ENCODE data around the gene MBOAT7. TPM values are rescaled to one million over a fixed set of nuclear protein-coding genes. Genes with fewer than 3 reads are reported as not detected.
"Not testable (repeated sequence)": the region's sequence is repeated elsewhere in the genome, so short reads cannot be mapped to it uniquely, and the experiment has no call there.

The MBOAT7 gene
- total and polyA plus RNA-seq, 7 experiments from 2014 or later = 11.3 to 79.4 (median 34.5) TPM

- DNase-seq (no peak), ATAC-seq (no peak)
- H3K9me3 ChIP-seq (ENCODE audit: control insufficient read depth in 2 of 3, low read length in 3 of 3) = no peaks in the 10 kb centered on the region
- peaks cover 41 to 42% of the 10 kb centered on the region in 2 donors for H3K4me1 ChIP-seq (ENCODE audit: control insufficient read depth in 2 of 2, insufficient read depth in 2 of 2, low read length in 2 of 2)
- intact Hi-C loops (cut with micrococcal nuclease) = loop anchor here (1.0 to 2.0 kb wide), 3 partner anchors 8 to 99 kb away; partner anchors contain the start of genes CNOT3 (in 1 of the 2) and NDUFA3 (in 1 of the 2)
- H3K27me3 ChIP-seq (ENCODE audit: control insufficient read depth in 2 of 2, insufficient read depth in 2 of 2, low read length in 2 of 2) = no peaks in the 10 kb centered on the region
- H3K36me3 ChIP-seq (ENCODE audit: control insufficient read depth in 2 of 3, insufficient read depth in 3 of 3, low read length in 3 of 3) = peaks cover 18 to 56% (median 25%) of the 10 kb centered on the region in 3 experiments
- peak overlapping the region; percentile 85 for H3K27ac ChIP-seq (ENCODE audit: low read depth, low read length)
- H3K4me3 ChIP-seq (ENCODE audit: low read length) = peak overlapping the region; percentile 79
- peaks cover 4 to 41% (median 21%) of the 10 kb centered on the region in 5 donors for H3K36me3 Mint-ChIP-seq
- H3K27me3 Mint-ChIP-seq = peaks cover 0 to 4% (median 0%) of the 10 kb centered on the region in 5 donors
- H3K4me1 Mint-ChIP-seq = peaks cover 21 to 74% (median 66%) of the 10 kb centered on the region in 7 donors
- POLR2A ChIA-PET = interaction anchor here (0.6 to 6.3 kb wide), 6 partner anchors 8 to 1438 kb away, joined by 3 to 135 read pairs (median 6); partner anchors contain the start of genes LENG1, MBOAT7 and TSEN34
- no peaks in the 10 kb centered on the region for H3K9me3 Mint-ChIP-seq
- H3K27ac Mint-ChIP-seq = peak overlapping the region in 8 of 9 donors; percentile 51 to 100 (median 100)
- peak overlapping the region; percentile 86 to 100 (median 99) for H3K4me3 Mint-ChIP-seq
- CTCF ChIA-PET = no interaction called here
These were observed 12.6 kb upstream of the MBOAT7 start for GRCh38 chr19:54201980-54202379.

GRCh38 chr19:54201172-54201701 is 11.9 kb upstream of the MBOAT7 start:
- ATAC-seq (no peak), DNase-seq (no peak)
- Mint-ChIP-seq H3K4me1 (peaks cover 21 to 66% (median 58%) of the 10 kb centered on the region in 7 donors), H3K4me3 (peak overlapping the region; percentile 86 to 100 (median 99)), H3K36me3 (peaks cover 4 to 36% (median 20%) of the 10 kb centered on the region in 5 donors), H3K27ac (peak overlapping the region; percentile 95 to 100 (median 99)), H3K27me3 (peaks cover 0 to 4% (median 0%) of the 10 kb centered on the region in 5 donors), H3K9me3 (no peaks in the 10 kb centered on the region)
- intact Hi-C loops (cut with micrococcal nuclease) = loop anchor here (1.0 to 2.0 kb wide), 3 partner anchors 9 to 98 kb away; partner anchors contain the start of genes CNOT3 (in 1 of the 2) and NDUFA3 (in 1 of the 2)
- H3K4me1 ChIP-seq (ENCODE audit: control insufficient read depth in 2 of 2, insufficient read depth in 2 of 2, low read length in 2 of 2) = peaks cover 35 to 37% of the 10 kb centered on the region in 2 donors
- ChIA-PET POLR2A (interaction anchor here (0.6 to 6.3 kb wide), 12 partner anchors 9 to 1457 kb away, joined by 3 to 135 read pairs (median 4); partner anchors contain the start of genes CNOT3, LENG1, MBOAT7 and PRPF31), CTCF (interaction anchor here (0.7 kb wide), 1 partner anchor 1335 kb away, joined by 3 read pairs; no protein-coding TSS in a partner anchor)
- H3K9me3 ChIP-seq (ENCODE audit: control insufficient read depth in 2 of 3, low read length in 3 of 3) = no peaks in the 10 kb centered on the region
- H3K27me3 ChIP-seq (ENCODE audit: control insufficient read depth in 2 of 2, insufficient read depth in 2 of 2, low read length in 2 of 2) = no peaks in the 10 kb centered on the region
- peak overlapping the region; percentile 85 for H3K27ac ChIP-seq (ENCODE audit: low read depth, low read length)
- peak overlapping the region; percentile 79 for H3K4me3 ChIP-seq (ENCODE audit: low read length)
- peaks cover 18 to 49% (median 18%) of the 10 kb centered on the region in 3 experiments for H3K36me3 ChIP-seq (ENCODE audit: control insufficient read depth in 2 of 3, insufficient read depth in 3 of 3, low read length in 3 of 3)

GRCh38 chr19:54199401-54199800 is 10.0 kb upstream of the MBOAT7 start:
- ATAC-seq (no peak), DNase-seq (no peak)
- peak overlapping the region; percentile 66 to 99 (median 80) for H3K4me3 Mint-ChIP-seq
- ChIA-PET POLR2A (interaction anchor here (1.3 to 6.3 kb wide), 4 partner anchors 10 to 40 kb away, joined by 3 to 135 read pairs (median 4); partner anchors contain the start of genes LENG1, MBOAT7 and TSEN34), CTCF (no interaction called here)
- H3K27ac Mint-ChIP-seq = peak overlapping the region in 5 of 9 donors; percentile 58 to 87 (median 81)
- peaks cover 28 to 35% of the 10 kb centered on the region in 2 donors for H3K4me1 ChIP-seq (ENCODE audit: control insufficient read depth in 2 of 2, insufficient read depth in 2 of 2, low read length in 2 of 2)
- no peak overlapping the region for H3K4me3 ChIP-seq (ENCODE audit: low read length)
- intact Hi-C loops (cut with micrococcal nuclease) = loop anchor here in 1 of 2 donors (10.0 kb wide), 1 partner anchor 1185 kb away; the partner anchor contains the start of genes RPL28 and TMEM238
- H3K27me3 ChIP-seq (ENCODE audit: control insufficient read depth in 2 of 2, insufficient read depth in 2 of 2, low read length in 2 of 2) = no peaks in the 10 kb centered on the region
- no peak overlapping the region for H3K27ac ChIP-seq (ENCODE audit: low read depth, low read length)
- H3K27me3 Mint-ChIP-seq = peaks cover 0 to 4% (median 0%) of the 10 kb centered on the region in 5 donors
- H3K9me3 ChIP-seq (ENCODE audit: control insufficient read depth in 2 of 3, low read length in 3 of 3) = no peaks in the 10 kb centered on the region
- H3K9me3 Mint-ChIP-seq = no peaks in the 10 kb centered on the region
- peaks cover 17 to 48% (median 45%) of the 10 kb centered on the region in 7 donors for H3K4me1 Mint-ChIP-seq
- peaks cover 0 to 31% (median 17%) of the 10 kb centered on the region in 5 donors for H3K36me3 Mint-ChIP-seq
- peaks cover 12 to 30% (median 13%) of the 10 kb centered on the region in 3 experiments for H3K36me3 ChIP-seq (ENCODE audit: control insufficient read depth in 2 of 3, insufficient read depth in 3 of 3, low read length in 3 of 3)

- Histone ChIP-seq H3K9me3 (ENCODE audit: control insufficient read depth in 2 of 3, low read length in 3 of 3) (no peaks in the 10 kb centered on the region), H3K27me3 (ENCODE audit: control insufficient read depth in 2 of 2, insufficient read depth in 2 of 2, low read length in 2 of 2) (no peaks in the 10 kb centered on the region), H3K4me1 (ENCODE audit: control insufficient read depth in 2 of 2, insufficient read depth in 2 of 2, low read length in 2 of 2) (peaks cover 13 to 19% of the 10 kb centered on the region in 2 donors), H3K36me3 (ENCODE audit: control insufficient read depth in 2 of 3, insufficient read depth in 3 of 3, low read length in 3 of 3) (peaks cover 5 to 21% (median 6%) of the 10 kb centered on the region in 3 experiments), H3K27ac (ENCODE audit: low read depth, low read length) (no peak overlapping the region), H3K4me3 (ENCODE audit: low read length) (no peak overlapping the region)
- peaks cover 0 to 22% (median 16%) of the 10 kb centered on the region in 5 donors for H3K36me3 Mint-ChIP-seq
- intact Hi-C loops (cut with micrococcal nuclease) = loop anchor here in 1 of 2 donors (10.0 kb wide), 1 partner anchor 1188 kb away; the partner anchor contains the start of genes RPL28 and TMEM238
- no peak overlapping the region for H3K4me3 Mint-ChIP-seq
- ChIA-PET CTCF (no interaction called here), POLR2A (interaction anchor here (1.0 kb wide), 2 partner anchors 9 to 11 kb away, joined by 4 read pairs; no protein-coding TSS in a partner anchor)
- ATAC-seq (no peak), DNase-seq (no peak)
- H3K9me3 Mint-ChIP-seq = no peaks in the 10 kb centered on the region
- peak overlapping the region in 2 of 9 donors; percentile 25 to 70 for H3K27ac Mint-ChIP-seq
- H3K27me3 Mint-ChIP-seq = peaks cover 0 to 4% (median 0%) of the 10 kb centered on the region in 5 donors
- peaks cover 17 to 43% (median 31%) of the 10 kb centered on the region in 7 donors for H3K4me1 Mint-ChIP-seq
These were observed 7.7 kb upstream of the MBOAT7 start for GRCh38 chr19:54197121-54197520.

- Histone ChIP-seq H3K27me3 (ENCODE audit: control insufficient read depth in 2 of 2, insufficient read depth in 2 of 2, low read length in 2 of 2) (no peaks in the 10 kb centered on the region), H3K9me3 (ENCODE audit: control insufficient read depth in 2 of 3, low read length in 3 of 3) (no peaks in the 10 kb centered on the region), H3K4me3 (ENCODE audit: low read length) (no peak overlapping the region), H3K27ac (ENCODE audit: low read depth, low read length) (no peak overlapping the region), H3K4me1 (ENCODE audit: control insufficient read depth in 2 of 2, insufficient read depth in 2 of 2, low read length in 2 of 2) (peaks cover 13 to 19% of the 10 kb centered on the region in 2 donors), H3K36me3 (ENCODE audit: control insufficient read depth in 2 of 3, insufficient read depth in 3 of 3, low read length in 3 of 3) (peaks cover 5 to 15% (median 5%) of the 10 kb centered on the region in 3 experiments)
- DNase-seq (no peak), ATAC-seq (no peak)
- Mint-ChIP-seq H3K9me3 (no peaks in the 10 kb centered on the region), H3K36me3 (peaks cover 0 to 18% (median 16%) of the 10 kb centered on the region in 5 donors), H3K27me3 (peaks cover 0 to 4% (median 0%) of the 10 kb centered on the region in 5 donors), H3K4me1 (peaks cover 18 to 43% (median 31%) of the 10 kb centered on the region in 7 donors), H3K4me3 (no peak overlapping the region), H3K27ac (no peak overlapping the region)
- ChIA-PET CTCF (no interaction called here), POLR2A (interaction anchor here (1.0 kb wide), 2 partner anchors 10 to 12 kb away, joined by 4 read pairs; no protein-coding TSS in a partner anchor)
- intact Hi-C loops (cut with micrococcal nuclease) = loop anchor here in 1 of 2 donors (10.0 kb wide), 1 partner anchor 1188 kb away; the partner anchor contains the start of genes RPL28 and TMEM238
These were observed 7.2 kb upstream of the MBOAT7 start for GRCh38 chr19:54196536-54196935.

- not testable (repeated sequence) for H3K27ac ChIP-seq (ENCODE audit: low read depth, low read length); H3K27me3 Mint-ChIP-seq; H3K4me3 Mint-ChIP-seq; ATAC-seq; H3K9me3 Mint-ChIP-seq; H3K9me3 ChIP-seq (ENCODE audit: control insufficient read depth in 2 of 3, low read length in 3 of 3); DNase-seq; H3K4me3 ChIP-seq (ENCODE audit: low read length); H3K27me3 ChIP-seq (ENCODE audit: control insufficient read depth in 2 of 2, insufficient read depth in 2 of 2, low read length in 2 of 2)
- H3K4me1 ChIP-seq (ENCODE audit: control insufficient read depth in 2 of 2, insufficient read depth in 2 of 2, low read length in 2 of 2) = peaks cover 10 to 11% of the 10 kb centered on the region in 2 donors
- Mint-ChIP-seq H3K36me3 (peaks cover 0 to 18% (median 8%) of the 10 kb centered on the region in 5 donors), H3K27ac (peak overlapping the region in 1 of 9 donors; percentile 28), H3K4me1 (peaks cover 17 to 35% (median 25%) of the 10 kb centered on the region in 7 donors)
- CTCF ChIA-PET = interaction anchor here (0.6 to 0.9 kb wide), 2 partner anchors 79 to 262 kb away, joined by 3 to 4 read pairs; partner anchors contain the start of genes PRPF31 and TFPT
- POLR2A ChIA-PET = interaction anchor here (0.6 to 0.7 kb wide), 2 partner anchors 163 to 1375 kb away, joined by 3 to 4 read pairs; no protein-coding TSS in a partner anchor
- intact Hi-C loops (cut with micrococcal nuclease) = loop anchor here in 1 of 2 donors (5.0 to 10.0 kb wide), 3 partner anchors 642 to 1190 kb away; partner anchors contain the start of genes RPL28 and TMEM238
- H3K36me3 ChIP-seq (ENCODE audit: control insufficient read depth in 2 of 3, insufficient read depth in 3 of 3, low read length in 3 of 3) = peaks cover 5 to 12% (median 5%) of the 10 kb centered on the region in 3 experiments
These were observed 5.1 kb upstream of the MBOAT7 start for GRCh38 chr19:54194463-54194862.
